HepG2 (cell line): ENCODE data around the gene CABLES1. TPM values are rescaled to one million over a fixed set of nuclear protein-coding genes. Genes with fewer than 3 reads are reported as not detected.

Experiments used
- ATAC-seq: fragments of 200-7000 bp; cut with Tn5 transposase; 3 replicates; pipeline ENCODE4 v1.9.1; 2020; ENCODE audit warnings: mild to moderate bottlenecking, moderate library complexity
- BruUV-seq: library from RNA; stranded (reverse); fragments of 400-500 nt; replicated peaks from 2 replicates; lab custom pipeline; 2021; lab: Mats Ljungman, UMichigan
- CTCF ChIA-PET: fragments of 300-600 bp; formaldehyde crosslinking; extraction: SDS; loops from one replicate; lab custom pipeline; 2021; ENCODE audit warnings: low total read pairs, inconsistent platforms, low intra/inter-chr PET ratio; lab: Yijun Ruan, JAX
- POLR2A ChIA-PET: fragments of 350-600 bp; sonication (Branson Sonifier 250); formaldehyde crosslinking; loops from one replicate; lab custom pipeline; 2020; ENCODE audit warnings: antibody characterized with exemption, inconsistent platforms; lab: Yijun Ruan, JAX
- DNase-seq: peaks from one replicate; pipeline ENCODE4 v3.0.0-alpha.2; 2015; ENCODE audit warnings: low spot score
- FAIRE-seq: peaks from 3 replicates; lab custom pipeline; 2011; peaks lifted over from hg19 to GRCh38; lab: Jason Lieb, UNC
- H2AFZ ChIP-seq: one replicate; pipeline ENCODE4 v1.6.1; 2011; ENCODE audit warnings: low read length, inconsistent platforms
- H3K27ac ChIP-seq: fragments of 300-600 bp; 3 replicates; pipeline ENCODE4 v1.8.0; 2011; ENCODE audit warnings: mixed run types, mild to moderate bottlenecking, mixed read lengths, low read length, inconsistent platforms; ENCODE audit not compliant: insufficient read depth; ENCODE audit errors: extremely low read length
- H3K27me3 ChIP-seq, 2 experiments: fragments of 200-600 bp in 1 of 2; 2 replicates in 1 of 2; 3 replicates in 1 of 2; pipeline versions ENCODE4 v1.6.0 to v1.8.0; 2011; ENCODE audit warnings: low read length in 2 of 2, mild to moderate bottlenecking in 2 of 2, moderate library complexity in 2 of 2, inconsistent platforms in 1 of 2; ENCODE audit not compliant: insufficient read depth in 2 of 2, control insufficient read depth in 1 of 2
- H3K36me3 ChIP-seq, 2 experiments: fragments of 200-600 bp in 1 of 2; replicated peaks in 1 of 2; 2 replicates in 1 of 2; 3 replicates in 1 of 2; pipeline versions ENCODE4 v1.5.1 to v1.8.0; 2011; ENCODE audit warnings: low read length in 2 of 2, inconsistent platforms in 1 of 2; ENCODE audit not compliant: insufficient read depth in 2 of 2, control insufficient read depth in 1 of 2
- H3K4me1 ChIP-seq: 2 replicates; pipeline ENCODE4 v1.5.1; 2012; ENCODE audit warnings: low read length, inconsistent platforms; ENCODE audit not compliant: insufficient read depth
- H3K4me2 ChIP-seq: 2 replicates; pipeline ENCODE4 v1.6.0; 2011; ENCODE audit warnings: low read depth, low read length, inconsistent platforms
- H3K4me3 ChIP-seq, 3 experiments: fragments of 200-600 bp in 1 of 3; sonication (generic), shearing (Covaris generic) in 1 of 3; replicated peaks in 1 of 3; 2 replicates each; pipeline ENCODE4 v1.5.1; 2011 to 2016; ENCODE audit warnings: low read length in 3 of 3, inconsistent platforms in 2 of 3, low read depth in 2 of 3, mild to moderate bottlenecking in 2 of 3, control low read depth in 1 of 3, mixed read lengths in 1 of 3; ENCODE audit not compliant: insufficient read depth in 1 of 3
- H3K79me2 ChIP-seq: one replicate; pipeline ENCODE4 v1.6.1; 2011; ENCODE audit warnings: low read length, inconsistent platforms; ENCODE audit not compliant: insufficient read depth
- H3K9ac ChIP-seq: 2 replicates; pipeline ENCODE4 v1.6.0; 2011; ENCODE audit warnings: mild to moderate bottlenecking, low read depth, low read length, inconsistent platforms; ENCODE audit not compliant: insufficient read depth
- H3K9me3 ChIP-seq: 2 replicates; pipeline ENCODE4 v1.5.1; 2012; ENCODE audit warnings: mild to moderate bottlenecking, low read length
- H4K20me1 ChIP-seq: 2 replicates; pipeline ENCODE4 v1.6.0; 2011; ENCODE audit warnings: inconsistent platforms, mild to moderate bottlenecking, low read length, moderate library complexity; ENCODE audit not compliant: insufficient read depth
- DNMT3B ChIP-seq: conservative IDR thresholded peaks from 2 replicates; pipeline ENCODE4 v1.6.1; 2016; ENCODE audit warnings: missing biosample characterization, control low read depth
- FOXO1 ChIP-seq: sonication (generic); formaldehyde crosslinking; IDR thresholded peaks from 2 replicates; pipeline ENCODE4 v1.4.0; 2020; ENCODE audit warnings: missing genetic modification reagents
- GTF2F1 ChIP-seq: fragments of 150-350 bp; IDR thresholded peaks from 2 replicates; pipeline ENCODE4 v1.6.1; 2014; ENCODE audit warnings: low read length
- PRDM15 ChIP-seq: sonication (generic); formaldehyde crosslinking; IDR thresholded peaks from 2 replicates; pipeline ENCODE4 v1.4.0; 2020; ENCODE audit warnings: missing genetic modification reagents
- RBM22 ChIP-seq: fragments of 200-400 bp; formaldehyde crosslinking; optimal IDR thresholded peaks from 2 replicates; pipeline ENCODE3; 2017; ENCODE audit warnings: mild to moderate bottlenecking, low read length, moderate library complexity
- ZNF18 ChIP-seq: sonication (generic); formaldehyde crosslinking; IDR thresholded peaks from 2 replicates; pipeline ENCODE4 v1.8.0; 2022; ENCODE audit warnings: mild to moderate bottlenecking, missing genetic modification reagents; ENCODE audit not compliant: insufficient replicate concordance
- ZNF24 ChIP-seq: fragments of 450-650 bp; IDR thresholded peaks from 2 replicates; pipeline ENCODE4 v1.6.1; 2017; ENCODE audit warnings: antibody characterized with exemption, mild to moderate bottlenecking
- ZNF678 ChIP-seq: sonication (generic); formaldehyde crosslinking; IDR thresholded peaks from 2 replicates; pipeline ENCODE4 v1.4.0; 2020; ENCODE audit warnings: mild to moderate bottlenecking, missing genetic modification reagents
- WGBS: methylation state at CpG from one replicate; pipeline ENCODE4 v1.1.6; 2017; ENCODE audit warnings: low lambda C conversion rate; 5-methylcytosine and 5-hydroxymethylcytosine counted together
- in situ Hi-C: cut with HindIII; loops from 2 replicates; pipeline ENCODE4 v1.10.0; 2017; ENCODE audit warnings: low pct_unique_long_range_greater_than_20kb; ENCODE audit not compliant: extremely low pct_ligation_motif_present
- intact Hi-C: fragments of 100-400 bp; cut with micrococcal nuclease; formaldehyde crosslinking; loops from one replicate; pipeline ENCODE4 v1.10.0; 2022; ENCODE audit not compliant: unreplicated experiment
- polyA plus RNA-seq, 8 experiments: library from polyadenylated mRNA; depleted of rRNA in 3 of 8; stranded (reverse) in 7 of 8; unstranded in 1 of 8; fragments of >200 nt; fragmentation: Illumina TruSeq in 4 of 8; extraction: Trizol in 4 of 8; gene quantifications; 2 replicates each; pipeline versions ENCODE4 v1.2.1 to v1.2.3, GENCODE V29; 2011 to 2016; ENCODE audit warnings: low read depth in 4 of 8, missing spikeins in 1 of 8, mixed read lengths in 1 of 8; ENCODE audit not compliant: insufficient read depth in 1 of 8
- total RNA-seq, 5 experiments: library from RNA; depleted of rRNA; stranded (reverse); fragments of >200 nt; fragmentation: Illumina TruSeq; extraction: Trizol; gene quantifications; 2 replicates each; pipeline ENCODE4 v1.2.3, GENCODE V29; 2016; ENCODE audit warnings: low read depth in 1 of 5
- TF ChIP-seq, protein P1 (sequence below): sonication (generic); formaldehyde crosslinking; IDR thresholded peaks from 2 replicates; pipeline ENCODE4 v1.4.0; 2020; ENCODE audit warnings: missing genetic modification reagents

Gene CABLES1
- total and polyA plus RNA-seq, 2 of the 13 experiments (the other 11 are each of a cell fraction or from before 2014, with no cell fraction given): 14.7 to 25.8 TPM

- no peak for TF ChIP-seq ZNF678 (CRISPR knock-in tag)
- no peak for TF ChIP-seq RBM22
- no peak for TF ChIP-seq ZNF24
- TF ChIP-seq PRDM15 (CRISPR knock-in tag): no peak
- TF ChIP-seq, protein P1, sequence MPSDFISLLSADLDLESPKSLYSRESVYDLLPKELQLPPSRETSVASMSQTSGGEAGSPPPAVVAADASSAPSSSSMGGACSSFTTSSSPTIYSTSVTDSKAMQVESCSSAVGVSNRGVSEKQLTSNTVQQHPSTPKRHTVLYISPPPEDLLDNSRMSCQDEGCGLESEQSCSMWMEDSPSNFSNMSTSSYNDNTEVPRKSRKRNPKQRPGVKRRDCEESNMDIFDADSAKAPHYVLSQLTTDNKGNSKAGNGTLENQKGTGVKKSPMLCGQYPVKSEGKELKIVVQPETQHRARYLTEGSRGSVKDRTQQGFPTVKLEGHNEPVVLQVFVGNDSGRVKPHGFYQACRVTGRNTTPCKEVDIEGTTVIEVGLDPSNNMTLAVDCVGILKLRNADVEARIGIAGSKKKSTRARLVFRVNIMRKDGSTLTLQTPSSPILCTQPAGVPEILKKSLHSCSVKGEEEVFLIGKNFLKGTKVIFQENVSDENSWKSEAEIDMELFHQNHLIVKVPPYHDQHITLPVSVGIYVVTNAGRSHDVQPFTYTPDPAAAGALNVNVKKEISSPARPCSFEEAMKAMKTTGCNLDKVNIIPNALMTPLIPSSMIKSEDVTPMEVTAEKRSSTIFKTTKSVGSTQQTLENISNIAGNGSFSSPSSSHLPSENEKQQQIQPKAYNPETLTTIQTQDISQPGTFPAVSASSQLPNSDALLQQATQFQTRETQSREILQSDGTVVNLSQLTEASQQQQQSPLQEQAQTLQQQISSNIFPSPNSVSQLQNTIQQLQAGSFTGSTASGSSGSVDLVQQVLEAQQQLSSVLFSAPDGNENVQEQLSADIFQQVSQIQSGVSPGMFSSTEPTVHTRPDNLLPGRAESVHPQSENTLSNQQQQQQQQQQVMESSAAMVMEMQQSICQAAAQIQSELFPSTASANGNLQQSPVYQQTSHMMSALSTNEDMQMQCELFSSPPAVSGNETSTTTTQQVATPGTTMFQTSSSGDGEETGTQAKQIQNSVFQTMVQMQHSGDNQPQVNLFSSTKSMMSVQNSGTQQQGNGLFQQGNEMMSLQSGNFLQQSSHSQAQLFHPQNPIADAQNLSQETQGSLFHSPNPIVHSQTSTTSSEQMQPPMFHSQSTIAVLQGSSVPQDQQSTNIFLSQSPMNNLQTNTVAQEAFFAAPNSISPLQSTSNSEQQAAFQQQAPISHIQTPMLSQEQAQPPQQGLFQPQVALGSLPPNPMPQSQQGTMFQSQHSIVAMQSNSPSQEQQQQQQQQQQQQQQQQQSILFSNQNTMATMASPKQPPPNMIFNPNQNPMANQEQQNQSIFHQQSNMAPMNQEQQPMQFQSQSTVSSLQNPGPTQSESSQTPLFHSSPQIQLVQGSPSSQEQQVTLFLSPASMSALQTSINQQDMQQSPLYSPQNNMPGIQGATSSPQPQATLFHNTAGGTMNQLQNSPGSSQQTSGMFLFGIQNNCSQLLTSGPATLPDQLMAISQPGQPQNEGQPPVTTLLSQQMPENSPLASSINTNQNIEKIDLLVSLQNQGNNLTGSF (CRISPR knock-in tag): no peak
- no peak for TF ChIP-seq FOXO1 (CRISPR knock-in tag)
- no peak for TF ChIP-seq DNMT3B (CRISPR knock-in tag)
- no peak for TF ChIP-seq GTF2F1
- no peak for TF ChIP-seq ZNF18
- no peak for FAIRE-seq
- in situ Hi-C loops: no loop called here
- no peak for ATAC-seq
- Histone ChIP-seq H3K79me2 (peaks cover 50% of the 10 kb centered on the region), H2AFZ (no peak overlapping the region), H4K20me1 (no peaks in the 10 kb centered on the region), H3K27me3 (no peaks in the 10 kb centered on the region), H3K9ac (no peak overlapping the region), H3K36me3 (peaks cover 4 to 20% of the 10 kb centered on the region in 2 experiments; a peak in 3 of 5 replicates), H3K4me3 (no peak overlapping the region), H3K9me3 (no peaks in the 10 kb centered on the region), H3K4me1 (peaks cover 38% of the 10 kb centered on the region), H3K4me2 (no peak overlapping the region), H3K27ac (no peak overlapping the region)
- WGBS: 95% methylated on average over 6 of the region's 6 CpGs
- ChIA-PET CTCF (no interaction called here), POLR2A (no interaction called here)
- no peak for DNase-seq
- BruUV-seq: no TSS peak
- intact Hi-C loops: no loop called here
Measured at GRCh38 chr18:23162473-23162872, 27.2 kb downstream of the CABLES1 start.
